Liver (tissue), 3 donors: Measurements from ENCODE around the gene LRMDA.

ENCODE experiments used
- CTCF ChIP-seq: fragments of 150-350 bp; IDR thresholded peaks from 2 replicates; pipeline ENCODE4 v1.5.1; 2017; ENCODE audit warnings: improper control_type of control experiment, low read depth, low read length; ENCODE audit not compliant: missing input control
- FOXA1 ChIP-seq: IDR thresholded peaks from 2 replicates; pipeline ENCODE4 v1.6.1; 2016; ENCODE audit warnings: antibody characterized with exemption
- GABPA ChIP-seq, 2 donors: IDR thresholded peaks in 1 of 2; conservative IDR thresholded peaks in 1 of 2; 2 replicates each; pipeline ENCODE4 v1.6.1; 2016; ENCODE audit warnings: antibody characterized with exemption in 2 of 2, mild to moderate bottlenecking in 1 of 2, moderate library complexity in 1 of 2
- HNF4G ChIP-seq: IDR thresholded peaks from 2 replicates; pipeline ENCODE4 v1.6.1; 2016; ENCODE audit warnings: antibody characterized with exemption
- JUND ChIP-seq, 2 donors: IDR thresholded peaks; 2 replicates each; pipeline ENCODE4 v1.6.1; 2016; ENCODE audit warnings: antibody characterized with exemption in 2 of 2
- MAX ChIP-seq: IDR thresholded peaks from 2 replicates; pipeline ENCODE4 v1.6.1; 2016; ENCODE audit warnings: antibody characterized with exemption
- REST ChIP-seq: IDR thresholded peaks from 2 replicates; pipeline ENCODE4 v1.6.1; 2016; ENCODE audit warnings: antibody characterized with exemption, mild to moderate bottlenecking
- SP1 ChIP-seq: IDR thresholded peaks from 2 replicates; pipeline ENCODE4 v1.6.1; 2018; ENCODE audit warnings: antibody characterized with exemption, mild to moderate bottlenecking
- TAF1 ChIP-seq: conservative IDR thresholded peaks from 2 replicates; pipeline ENCODE4 v1.6.1; 2016; ENCODE audit warnings: antibody characterized with exemption, mild to moderate bottlenecking
- ZBTB33 ChIP-seq: IDR thresholded peaks from 2 replicates; pipeline ENCODE4 v1.6.1; 2016; ENCODE audit warnings: antibody characterized with exemption
- donor health status: healthy.
- donor health status: healthy.

- no peak for TF ChIP-seq CTCF
- no peak for TF ChIP-seq HNF4G
- no peak for TF ChIP-seq SP1
- TF ChIP-seq ZBTB33 = no peak
- TF ChIP-seq TAF1 = no peak
- TF ChIP-seq FOXA1 = no peak
- no peak for TF ChIP-seq REST
- TF ChIP-seq JUND (IDR thresholded peaks at IDR 0.05) = no peak
- no peak for TF ChIP-seq GABPA (IDR thresholded peaks at IDR 0.05 in 1 of 2, conservative IDR thresholded peaks at IDR 0.05 in 1 of 2)
- TF ChIP-seq MAX = no peak
Measured at GRCh38 chr10:76198287-76199035, 767.0 kb downstream of the LRMDA start.
